Hematopoietic multipotent progenitor cell treated with erythropoietin and hydrocortisone succinate and interleukin-3 and kit ligand, for 15 days (in vitro differentiated cells): ENCODE results near the gene CD302.
"Not testable (repeated sequence)": the region's sequence is repeated elsewhere in the genome, so short reads cannot be mapped to it uniquely, and the experiment has no call there.

Experiments used
- DNase-seq: peaks from one replicate; pipeline ENCODE4 v3.0.0-alpha.2; 2015; ENCODE audit warnings: low spot score

Gene CD302

DNA sequence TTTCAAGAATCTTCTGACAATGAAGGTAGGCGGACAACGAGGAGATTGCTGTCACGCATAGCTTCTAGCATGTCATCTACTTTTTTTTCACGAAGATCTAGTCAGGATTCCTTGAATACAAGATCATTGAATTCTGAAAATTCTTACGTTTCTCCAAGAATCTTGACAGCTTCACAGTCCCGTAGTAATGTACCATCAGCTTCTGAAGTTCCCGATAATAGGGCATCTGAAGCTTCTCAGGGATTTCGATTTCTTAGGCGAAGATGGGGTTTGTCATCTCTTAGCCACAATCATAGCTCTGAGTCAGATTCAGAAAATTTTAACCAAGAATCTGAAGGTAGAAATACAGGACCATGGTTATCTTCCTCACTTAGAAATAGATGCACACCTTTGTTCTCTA lies 49.9 kb downstream of the CD302 start:
- DNase-seq = no peak

DNA sequence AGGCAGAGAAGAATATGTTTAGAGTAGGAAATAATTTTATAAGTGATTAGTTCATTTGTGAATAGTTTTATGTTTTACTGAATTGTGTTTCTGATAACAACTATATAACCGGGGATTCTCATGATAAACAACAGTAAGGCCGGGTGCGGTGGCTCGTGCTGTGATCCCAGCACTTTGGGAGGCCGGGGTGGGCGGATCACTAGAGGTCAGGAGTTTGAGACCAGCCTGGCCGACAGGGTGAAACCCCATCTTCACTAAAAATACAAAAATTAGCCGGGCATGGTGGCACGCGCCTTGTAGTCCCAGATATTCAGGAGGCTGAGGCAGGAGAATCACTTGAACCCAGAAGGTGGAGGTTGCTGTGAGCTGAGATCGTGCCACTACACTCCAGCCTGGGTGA lies 52.8 kb downstream of the CD302 start:
- not testable (repeated sequence) for DNase-seq

DNA sequence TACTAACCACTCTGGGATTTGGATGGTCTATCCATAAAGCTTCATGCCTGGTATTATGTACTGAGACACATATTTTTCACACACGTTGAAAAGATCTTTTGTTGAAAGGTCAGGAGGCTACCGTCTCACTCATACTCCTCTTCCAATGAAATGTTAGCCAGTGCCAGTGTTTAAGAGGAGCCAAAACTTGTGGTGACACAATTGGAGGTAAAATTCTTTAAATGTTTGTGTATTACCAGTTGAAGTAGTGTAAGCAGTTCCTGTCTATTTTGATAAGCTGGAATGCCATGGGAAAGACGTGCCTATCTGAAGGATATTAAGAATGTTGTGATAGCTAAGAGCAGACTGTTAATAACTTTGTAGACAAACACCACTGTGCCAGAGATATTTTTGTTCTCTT lies 53.6 kb downstream of the CD302 start:
- no peak for DNase-seq

DNA sequence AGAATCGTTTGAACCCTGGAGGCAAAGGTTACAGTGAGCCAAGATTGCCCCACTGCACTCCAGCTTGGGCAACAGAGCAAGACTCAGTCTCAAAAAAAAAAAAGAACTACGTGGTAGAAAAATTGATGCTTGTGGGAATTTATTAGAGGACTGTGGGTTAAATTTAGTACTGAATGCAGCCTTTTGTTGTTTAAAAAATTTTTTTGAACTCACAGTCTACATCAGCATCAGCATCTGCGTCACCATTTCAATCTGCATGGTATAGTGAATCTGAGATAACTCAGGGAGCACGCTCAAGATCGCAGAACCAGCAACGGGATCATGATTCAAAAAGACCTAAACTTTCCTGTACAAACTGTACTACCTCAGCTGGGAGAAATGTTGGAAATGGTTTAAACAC lies 55.2 kb downstream of the CD302 start:
- DNase-seq = no peak

DNA sequence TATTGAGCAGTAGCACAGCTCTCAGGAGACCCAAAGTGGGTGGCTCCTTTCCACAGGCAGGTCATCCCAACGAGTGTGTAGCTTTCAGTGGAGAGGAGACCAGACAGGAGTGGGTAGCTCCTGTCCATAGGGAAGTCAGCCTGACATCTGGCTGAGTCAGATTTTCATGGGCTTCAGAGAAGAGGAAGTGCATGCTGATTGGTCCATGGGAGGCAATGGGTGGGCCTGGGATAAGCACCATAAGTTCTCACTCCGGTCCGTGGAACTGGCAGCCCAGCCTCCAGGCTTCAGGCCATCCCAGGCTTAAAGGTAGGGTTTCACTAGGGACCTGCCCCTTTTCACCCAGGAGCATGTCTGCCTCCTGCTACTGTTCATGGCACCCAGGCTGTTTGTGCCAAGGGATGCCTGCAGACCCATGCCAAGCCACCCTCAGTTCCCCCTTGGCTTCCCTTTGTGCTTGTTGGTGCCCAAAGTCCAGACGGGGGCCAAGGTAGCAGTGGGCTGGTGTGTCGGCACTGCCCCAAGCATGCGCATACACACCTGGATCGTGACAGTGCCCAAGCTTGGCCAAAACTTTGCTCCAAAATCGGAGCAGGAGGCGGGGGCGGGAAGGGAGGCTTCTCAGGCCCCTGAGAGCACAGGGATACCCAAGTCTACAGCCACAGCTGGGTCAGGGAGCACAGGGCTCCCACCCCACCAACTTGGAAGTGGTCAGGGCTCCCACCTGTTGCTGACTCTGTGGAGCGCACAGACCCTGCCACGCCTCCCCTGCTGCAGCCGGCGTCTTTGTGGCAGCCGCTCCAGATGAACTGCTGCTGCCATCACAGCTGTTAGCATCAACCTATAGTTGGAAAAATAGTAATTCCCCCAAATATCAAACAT lies 59.3 kb downstream of the CD302 start:
- no peak for DNase-seq

DNA sequence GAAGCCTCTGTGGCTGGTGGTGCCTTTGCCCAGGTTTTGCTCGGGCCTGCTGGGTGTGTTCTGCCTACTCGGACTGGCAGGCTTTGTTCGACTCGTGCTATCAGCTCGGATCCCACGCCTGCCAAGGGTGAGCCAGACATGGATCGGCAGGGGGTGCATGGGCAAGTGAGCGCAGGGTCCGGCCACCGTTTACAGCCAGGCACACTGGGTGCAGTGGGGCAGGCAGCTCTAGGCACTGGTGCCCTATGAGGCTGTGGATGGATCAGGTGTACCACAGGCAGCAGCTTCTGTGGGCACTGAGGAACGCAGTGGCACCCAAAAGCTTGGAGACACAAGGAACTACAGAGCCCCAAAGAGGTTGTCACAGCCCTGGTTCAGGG lies 60.1 kb downstream of the CD302 start:
- no peak for DNase-seq

DNA sequence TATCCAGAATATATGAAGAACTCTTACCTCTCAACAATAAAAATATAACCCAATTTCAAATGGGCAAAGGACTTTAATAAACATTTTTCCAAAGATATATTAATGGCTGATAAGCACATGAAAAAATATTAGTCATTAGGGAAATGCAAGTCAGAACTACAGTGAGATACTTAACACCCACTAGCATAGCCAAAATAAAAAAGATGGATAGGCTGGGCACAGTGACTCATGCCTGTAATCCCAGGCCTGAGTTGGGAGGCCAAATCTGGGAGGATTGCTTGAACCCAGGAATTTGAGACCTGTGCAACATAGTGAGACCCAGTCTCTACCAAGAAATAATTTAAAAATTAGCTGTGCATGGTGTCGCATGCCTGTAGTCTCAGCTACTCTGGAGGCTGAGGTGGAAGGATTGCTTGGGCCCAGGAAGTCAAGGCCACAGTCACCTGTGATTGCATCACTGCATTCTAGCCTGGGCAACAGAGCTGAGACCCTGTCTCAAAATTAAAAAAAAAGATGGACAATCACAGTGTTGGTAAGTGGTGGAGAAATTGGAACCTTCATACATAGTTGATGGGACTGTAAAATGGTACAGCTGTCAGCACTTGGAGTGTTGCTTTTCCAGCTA lies 60.6 kb downstream of the CD302 start:
- DNase-seq = no peak

DNA sequence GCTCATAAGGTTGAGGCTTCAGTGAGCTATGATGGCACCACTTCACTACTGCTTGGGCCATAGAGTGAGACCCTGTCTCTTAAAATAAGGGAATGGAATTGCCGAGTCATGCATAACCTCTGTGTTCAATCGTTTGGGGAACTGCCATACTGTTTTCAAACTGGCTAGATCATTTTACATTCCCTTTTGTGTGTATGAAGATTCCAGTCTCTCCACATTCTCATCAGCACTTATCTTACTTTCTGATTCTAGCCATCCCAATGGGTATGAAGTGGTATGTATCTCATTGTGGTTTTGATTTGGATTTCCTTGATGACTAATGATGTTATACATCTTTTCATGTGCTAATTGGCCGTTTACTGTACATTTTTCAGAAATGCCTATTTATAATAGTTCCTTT lies 62.0 kb downstream of the CD302 start:
- no peak for DNase-seq

DNA sequence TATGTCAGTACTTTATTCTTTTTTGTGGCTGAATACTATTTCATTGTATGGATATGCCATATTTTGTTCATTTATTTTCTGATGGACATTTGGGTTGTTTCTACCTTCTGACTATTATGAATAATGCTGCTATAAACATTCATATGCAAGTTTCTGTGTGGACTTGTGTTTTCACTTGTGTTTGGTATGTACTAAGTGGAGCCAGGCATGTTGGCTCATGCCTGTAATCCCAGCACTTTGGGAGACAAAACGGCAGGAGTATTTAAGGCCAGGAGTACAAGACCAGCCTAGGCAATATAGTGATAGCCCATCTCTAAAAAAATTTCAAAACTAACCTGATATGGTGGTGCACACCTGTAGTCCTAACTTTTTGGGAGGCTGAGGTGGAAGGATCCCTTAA lies 62.4 kb downstream of the CD302 start:
- DNase-seq = no peak

DNA sequence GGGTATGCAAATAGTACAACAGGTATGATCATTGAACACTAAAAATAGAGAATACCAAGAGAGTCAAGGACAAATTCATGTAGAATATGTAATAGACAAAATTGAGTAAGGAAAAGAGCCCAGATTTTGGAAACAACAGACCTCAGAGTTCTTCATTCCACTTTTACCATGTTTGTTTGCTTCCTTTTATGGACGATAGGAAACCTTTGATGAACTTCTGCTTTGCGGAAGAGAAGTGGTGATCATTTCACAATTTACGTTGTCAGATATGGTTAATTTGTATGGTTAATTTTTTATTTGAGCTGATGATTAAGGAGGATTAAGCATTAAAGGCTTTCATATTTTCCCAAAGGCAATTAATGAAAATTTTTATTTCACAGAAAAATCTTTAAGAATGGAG lies 69.4 kb downstream of the CD302 start:
- DNase-seq = no peak

DNA sequence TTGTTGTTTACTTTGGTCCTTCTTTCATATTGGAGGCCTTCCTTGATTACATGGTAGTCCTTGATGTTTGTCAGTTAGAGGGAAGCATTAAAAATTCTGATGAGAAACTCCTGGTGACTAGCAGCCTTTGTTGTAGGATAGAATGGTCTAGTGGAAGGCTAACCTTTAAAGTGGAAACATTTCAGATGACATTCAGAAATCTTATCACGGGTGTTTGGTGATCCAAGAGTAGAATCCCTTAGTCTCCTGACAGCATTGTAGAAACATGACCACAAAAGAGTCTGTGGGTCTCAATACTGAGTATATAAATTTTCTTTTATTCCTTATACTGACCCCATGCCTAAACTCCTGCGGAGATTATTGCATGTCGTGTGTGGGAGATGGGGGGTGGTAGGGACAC lies 72.3 kb downstream of the CD302 start:
- no peak for DNase-seq

DNA sequence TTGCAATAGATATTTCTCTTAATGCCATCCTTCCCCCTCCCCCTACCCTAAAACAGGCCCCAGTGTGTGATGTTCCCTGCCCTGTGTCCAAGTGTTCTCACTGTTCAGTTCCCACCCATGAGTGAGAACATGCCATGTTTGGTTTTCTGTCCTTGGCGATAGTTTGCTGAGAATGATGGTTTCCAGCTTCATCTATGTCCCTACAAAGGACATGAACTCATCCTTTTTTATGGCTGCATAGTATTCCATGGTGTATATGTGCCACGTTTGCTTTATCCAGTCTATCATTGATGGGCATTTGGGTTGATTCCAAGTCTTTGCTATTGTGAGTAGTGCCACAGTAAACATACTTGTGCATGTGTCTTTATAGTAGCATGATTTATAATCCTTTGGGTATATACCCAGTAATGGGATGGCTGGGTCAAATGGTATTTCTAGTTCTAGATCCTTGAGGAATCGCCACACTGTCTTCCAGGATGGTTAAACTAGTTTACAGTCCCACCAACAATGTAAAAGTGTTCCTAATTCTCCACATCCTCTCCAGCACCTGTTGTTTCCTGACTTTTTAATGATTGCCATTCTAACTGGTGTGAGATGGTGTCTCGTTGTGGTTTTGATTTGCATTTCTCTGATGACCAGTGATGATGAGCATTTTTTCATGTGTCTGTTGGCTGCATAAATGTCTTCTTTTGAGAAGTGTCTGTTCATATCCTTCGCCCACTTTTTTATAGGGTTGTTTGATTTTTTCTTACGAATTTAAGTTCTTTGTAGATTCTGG lies 73.0 kb downstream of the CD302 start:
- not testable (repeated sequence) for DNase-seq

DNA sequence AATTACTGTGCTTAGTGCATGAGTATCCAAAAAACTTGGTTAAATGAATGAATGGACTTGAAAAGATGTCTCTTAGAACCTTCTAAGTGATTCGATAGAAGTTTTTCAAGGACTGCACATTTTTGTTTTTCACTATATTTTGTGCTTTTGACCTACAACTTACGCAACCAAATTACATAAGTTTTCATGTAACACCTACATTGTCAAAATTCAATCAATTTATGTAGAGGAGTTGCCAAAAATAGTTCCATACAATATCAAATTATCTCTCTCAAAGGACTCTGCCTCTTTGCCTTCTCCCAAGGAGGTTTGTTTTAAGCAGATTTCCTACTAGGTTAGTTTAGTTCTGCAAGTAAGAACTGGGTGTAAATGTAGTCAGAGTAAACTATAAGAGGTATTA lies 75.4 kb downstream of the CD302 start:
- DNase-seq = no peak

DNA sequence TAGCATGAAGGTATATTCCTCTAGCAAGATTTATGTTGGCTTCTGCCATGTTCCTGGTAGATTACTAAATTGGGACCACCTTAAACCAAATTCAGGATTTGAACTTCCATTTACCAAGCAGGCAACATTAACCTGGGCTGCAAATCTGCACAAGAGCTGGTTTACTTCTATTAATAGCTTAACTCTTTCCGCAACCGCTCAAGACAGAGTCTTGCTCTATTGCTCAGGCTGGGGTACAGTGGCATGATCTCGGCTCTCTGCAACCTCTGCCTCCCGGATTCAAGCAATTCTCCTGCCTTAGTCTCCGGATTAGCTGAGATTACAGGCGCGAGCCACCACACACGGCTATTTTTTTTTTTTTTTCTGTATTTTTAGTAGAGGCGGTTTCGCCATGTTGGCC lies 77.3 kb downstream of the CD302 start:
- no peak for DNase-seq
